HEK293 (cell line): ENCODE results near the gene CCDC74A.
"Not testable (repeated sequence)": the region's sequence is repeated elsewhere in the genome, so short reads cannot be mapped to it uniquely, and the experiment has no call there.

Experiments
- CTCF ChIA-PET: fragments of 350-600 bp; formaldehyde crosslinking; extraction: SDS; loops from one replicate; lab custom pipeline; 2021; ENCODE audit warnings: antibody characterized with exemption; lab: Yijun Ruan, JAX
- POLR2A ChIA-PET: fragments of 300-600 bp; formaldehyde crosslinking; extraction: SDS; loops from one replicate; lab custom pipeline; 2020; ENCODE audit warnings: antibody characterized with exemption, inconsistent platforms; lab: Yijun Ruan, JAX
- H3K27ac ChIP-seq: fragments of 200-500 bp; sonication (Bioruptor generic); 2 replicates; pipeline ENCODE4 v1.5.1; 2014; ENCODE audit warnings: low read depth, low read length, control low read depth, inconsistent platforms; ENCODE audit errors: extremely low read depth
- H3K36me3 ChIP-seq, 2 experiments: fragments of 200-500 bp in 1 of 2; sonication (Bioruptor generic) in 1 of 2; 1 replicate in 1 of 2; 2 replicates in 1 of 2; pipeline ENCODE4 v1.5.1; 2014 to 2017; ENCODE audit warnings: inconsistent platforms in 2 of 2, low read length in 2 of 2; ENCODE audit not compliant: control insufficient read depth in 2 of 2, insufficient read depth in 1 of 2
- H3K4me1 ChIP-seq: fragments of 200-500 bp; sonication (Bioruptor generic); 2 replicates; pipeline ENCODE4 v1.5.1; 2014; ENCODE audit warnings: mild to moderate bottlenecking, low read length, inconsistent platforms; ENCODE audit not compliant: control insufficient read depth, insufficient read depth
- H3K4me3 ChIP-seq: 2 replicates; pipeline ENCODE4 v1.5.1; 2011; ENCODE audit warnings: low read depth, mild to moderate bottlenecking, control low read depth, low read length, moderate library complexity
- H3K9me3 ChIP-seq: fragments of 200-500 bp; sonication (Bioruptor generic); 2 replicates; pipeline ENCODE4 v1.5.1; 2014; ENCODE audit warnings: low read depth, low read length, inconsistent platforms; ENCODE audit not compliant: control insufficient read depth, insufficient read depth
- BCL11A ChIP-seq: fragments of 450-650 bp; formaldehyde crosslinking; IDR thresholded peaks from 2 replicates; pipeline ENCODE4 v1.5.1; 2016; ENCODE audit warnings: low read depth, missing biosample characterization, missing genetic modification characterization
- MZF1 ChIP-seq: fragments of 450-650 bp; formaldehyde crosslinking; IDR thresholded peaks from 2 replicates; pipeline ENCODE4 v1.5.1; 2017; ENCODE audit warnings: missing biosample characterization, missing genetic modification characterization, borderline replicate concordance
- SP2 ChIP-seq: fragments of 450-650 bp; formaldehyde crosslinking; IDR thresholded peaks from 2 replicates; pipeline ENCODE4 v1.5.1; 2016; ENCODE audit warnings: missing biosample characterization, missing genetic modification characterization
- TRIM28 ChIP-seq: IDR thresholded peaks from 2 replicates; pipeline ENCODE4 v1.6.1; 2011; ENCODE audit warnings: low read length, control low read depth, borderline replicate concordance
- ZBTB1 ChIP-seq: fragments of 450-650 bp; formaldehyde crosslinking; IDR thresholded peaks from 2 replicates; pipeline ENCODE4 v1.5.1; 2016; ENCODE audit warnings: missing biosample characterization, missing genetic modification characterization
- ZNF112 ChIP-seq: fragments of 450-650 bp; formaldehyde crosslinking; IDR thresholded peaks from 2 replicates; pipeline ENCODE4 v1.5.0; 2017; ENCODE audit warnings: missing biosample characterization, missing genetic modification characterization
- ZNF132 ChIP-seq: fragments of 450-650 bp; formaldehyde crosslinking; IDR thresholded peaks from 2 replicates; pipeline ENCODE4 v1.5.1; 2017; ENCODE audit warnings: missing biosample characterization, missing genetic modification characterization, borderline replicate concordance
- ZNF184 ChIP-seq: fragments of 450-650 bp; IDR thresholded peaks from 2 replicates; pipeline ENCODE4 v1.5.1; 2018; ENCODE audit warnings: missing biosample characterization, mild to moderate bottlenecking, missing genetic modification characterization
- ZNF248 ChIP-seq: fragments of 450-650 bp; formaldehyde crosslinking; IDR thresholded peaks from 2 replicates; pipeline ENCODE4 v1.5.1; 2017; ENCODE audit warnings: missing biosample characterization, missing genetic modification characterization
- ZNF324 ChIP-seq: fragments of 450-650 bp; formaldehyde crosslinking; IDR thresholded peaks from 2 replicates; pipeline ENCODE4 v1.5.1; 2016; ENCODE audit warnings: missing biosample characterization, missing genetic modification characterization
- ZNF354C ChIP-seq: fragments of 450-650 bp; formaldehyde crosslinking; IDR thresholded peaks from 2 replicates; pipeline ENCODE4 v1.5.1; 2016; ENCODE audit warnings: missing biosample characterization, missing genetic modification characterization, low read depth, borderline replicate concordance
- ZNF391 ChIP-seq: fragments of 450-650 bp; formaldehyde crosslinking; IDR thresholded peaks from 2 replicates; pipeline ENCODE4 v1.5.1; 2016; ENCODE audit warnings: low read depth, missing biosample characterization, missing genetic modification characterization, borderline replicate concordance
- ZNF394 ChIP-seq: fragments of 450-650 bp; formaldehyde crosslinking; IDR thresholded peaks from 2 replicates; pipeline ENCODE4 v1.5.1; 2016; ENCODE audit warnings: missing biosample characterization, missing genetic modification characterization, mild to moderate bottlenecking, moderate library complexity, borderline replicate concordance
- ZNF501 ChIP-seq: fragments of 450-650 bp; formaldehyde crosslinking; IDR thresholded peaks from 2 replicates; pipeline ENCODE4 v1.5.1; 2016; ENCODE audit warnings: missing biosample characterization, missing genetic modification characterization
- ZNF529 ChIP-seq: fragments of 450-650 bp; formaldehyde crosslinking; IDR thresholded peaks from 2 replicates; pipeline ENCODE4 v1.5.1; 2017; ENCODE audit warnings: missing genetic modification characterization, missing biosample characterization; ENCODE audit not compliant: insufficient replicate concordance
- ZNF600 ChIP-seq: fragments of 450-650 bp; formaldehyde crosslinking; IDR thresholded peaks from 2 replicates; pipeline ENCODE4 v1.5.1; 2016; ENCODE audit warnings: missing biosample characterization, missing genetic modification characterization
- ZNF621 ChIP-seq: fragments of 450-650 bp; formaldehyde crosslinking; IDR thresholded peaks from 2 replicates; pipeline ENCODE4 v1.5.1; 2017; ENCODE audit warnings: missing biosample characterization, missing genetic modification characterization
- ZNF791 ChIP-seq: fragments of 450-650 bp; formaldehyde crosslinking; IDR thresholded peaks from 2 replicates; pipeline ENCODE4 v1.5.1; 2016; ENCODE audit warnings: missing biosample characterization, missing genetic modification characterization
- ZNF830 ChIP-seq: fragments of 450-650 bp; IDR thresholded peaks from 2 replicates; pipeline ENCODE4 v1.5.0; 2018; ENCODE audit warnings: missing biosample characterization, missing genetic modification characterization, low read depth, mild to moderate bottlenecking, moderate library complexity
- ZSCAN30 ChIP-seq: fragments of 450-650 bp; IDR thresholded peaks from 2 replicates; pipeline ENCODE4 v1.5.1; 2018; ENCODE audit warnings: missing biosample characterization, mild to moderate bottlenecking, missing genetic modification characterization, moderate library complexity
- TF ChIP-seq, protein P1 (sequence below): fragments of 450-650 bp; formaldehyde crosslinking; IDR thresholded peaks from 2 replicates; pipeline ENCODE4 v1.5.1; 2016; ENCODE audit warnings: missing biosample characterization, missing genetic modification characterization, borderline replicate concordance
- TF ChIP-seq, protein P2 (sequence below): fragments of 450-650 bp; IDR thresholded peaks from 2 replicates; pipeline ENCODE4 v1.5.1; 2018; ENCODE audit warnings: missing biosample characterization, mild to moderate bottlenecking, missing genetic modification characterization

The CCDC74A gene

DNA sequence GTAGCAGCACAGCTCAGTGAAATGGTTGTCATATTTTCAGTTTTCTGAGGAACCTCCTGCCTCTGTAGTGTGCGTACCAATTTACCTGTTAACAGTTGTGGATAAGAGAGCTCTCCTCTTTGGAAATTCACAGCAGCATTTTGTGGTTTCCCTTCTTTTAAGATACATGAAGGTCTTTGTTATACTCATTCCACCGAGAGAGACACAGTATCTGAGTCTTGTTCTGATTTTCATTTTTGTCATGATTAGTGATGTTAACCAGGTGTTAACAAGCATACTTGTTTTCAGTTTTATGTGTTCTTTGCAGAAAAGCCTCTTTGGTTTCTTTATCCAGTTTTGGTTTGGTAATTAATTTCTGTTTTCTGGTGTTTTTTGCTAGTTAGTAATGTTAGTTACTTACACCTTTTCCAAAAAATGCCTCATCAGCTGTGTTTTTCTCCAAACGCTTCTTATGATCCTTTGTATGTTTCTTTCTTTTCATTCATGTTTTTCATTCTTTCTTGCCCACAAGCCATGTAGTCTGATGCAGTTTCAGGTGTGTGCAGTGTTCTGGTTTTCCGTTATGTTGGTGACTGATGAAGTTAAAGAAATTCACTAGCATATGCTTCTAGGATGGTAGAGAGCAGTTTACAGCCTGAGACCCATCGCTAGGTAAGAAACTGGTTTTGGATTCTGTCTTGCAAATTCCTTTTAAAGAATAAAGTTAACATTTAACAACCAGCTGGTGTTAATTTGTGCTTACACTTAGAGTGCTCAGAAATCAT lies 30.1 kb downstream of the CCDC74A start (continued):
- TF ChIP-seq MZF1 (tag by site-specific recombination), result no peak
- no peak for TF ChIP-seq ZNF248 (tag by site-specific recombination)
- no peak for TF ChIP-seq SP2 (tag by site-specific recombination)

DNA sequence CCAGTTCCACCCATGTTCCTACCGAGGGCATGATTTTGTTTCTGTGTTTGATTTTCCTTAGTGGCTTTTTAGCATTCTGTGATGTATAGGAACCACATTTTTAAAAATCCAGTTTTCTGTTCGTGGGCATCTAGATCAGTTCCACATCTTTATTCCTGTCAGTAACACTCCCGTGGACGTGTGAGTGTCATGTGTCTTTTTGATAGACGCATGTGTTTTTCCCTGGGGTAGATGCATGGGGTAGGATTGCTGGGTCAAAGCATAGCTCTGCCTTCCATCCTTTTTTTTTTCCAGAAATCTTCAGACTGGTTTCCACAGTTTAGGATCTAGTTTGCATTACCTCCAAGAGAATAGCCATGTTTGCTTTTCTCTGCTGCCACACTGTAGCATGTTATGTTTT lies 38.7 kb downstream of the CCDC74A start:
- TF ChIP-seq, protein P1, sequence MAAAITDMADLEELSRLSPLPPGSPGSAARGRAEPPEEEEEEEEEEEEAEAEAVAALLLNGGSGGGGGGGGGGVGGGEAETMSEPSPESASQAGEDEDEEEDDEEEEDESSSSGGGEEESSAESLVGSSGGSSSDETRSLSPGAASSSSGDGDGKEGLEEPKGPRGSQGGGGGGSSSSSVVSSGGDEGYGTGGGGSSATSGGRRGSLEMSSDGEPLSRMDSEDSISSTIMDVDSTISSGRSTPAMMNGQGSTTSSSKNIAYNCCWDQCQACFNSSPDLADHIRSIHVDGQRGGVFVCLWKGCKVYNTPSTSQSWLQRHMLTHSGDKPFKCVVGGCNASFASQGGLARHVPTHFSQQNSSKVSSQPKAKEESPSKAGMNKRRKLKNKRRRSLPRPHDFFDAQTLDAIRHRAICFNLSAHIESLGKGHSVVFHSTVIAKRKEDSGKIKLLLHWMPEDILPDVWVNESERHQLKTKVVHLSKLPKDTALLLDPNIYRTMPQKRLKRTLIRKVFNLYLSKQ (tag by site-specific recombination), result no peak
- TF ChIP-seq ZBTB1 (tag by site-specific recombination) (no peak), ZNF324 (no peak), ZNF132 (tag by site-specific recombination) (no peak), ZNF184 (tag by site-specific recombination) (no peak), ZNF501 (tag by site-specific recombination) (no peak), ZNF529 (tag by site-specific recombination) (no peak), ZNF791 (no peak), TRIM28 (no peak), ZNF830 (no peak), ZNF354C (tag by site-specific recombination) (no peak), ZNF394 (no peak)
- TF ChIP-seq, protein P2, sequence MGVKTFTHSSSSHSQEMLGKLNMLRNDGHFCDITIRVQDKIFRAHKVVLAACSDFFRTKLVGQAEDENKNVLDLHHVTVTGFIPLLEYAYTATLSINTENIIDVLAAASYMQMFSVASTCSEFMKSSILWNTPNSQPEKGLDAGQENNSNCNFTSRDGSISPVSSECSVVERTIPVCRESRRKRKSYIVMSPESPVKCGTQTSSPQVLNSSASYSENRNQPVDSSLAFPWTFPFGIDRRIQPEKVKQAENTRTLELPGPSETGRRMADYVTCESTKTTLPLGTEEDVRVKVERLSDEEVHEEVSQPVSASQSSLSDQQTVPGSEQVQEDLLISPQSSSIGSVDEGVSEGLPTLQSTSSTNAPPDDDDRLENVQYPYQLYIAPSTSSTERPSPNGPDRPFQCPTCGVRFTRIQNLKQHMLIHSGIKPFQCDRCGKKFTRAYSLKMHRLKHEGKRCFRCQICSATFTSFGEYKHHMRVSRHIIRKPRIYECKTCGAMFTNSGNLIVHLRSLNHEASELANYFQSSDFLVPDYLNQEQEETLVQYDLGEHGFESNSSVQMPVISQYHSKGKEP, result no peak
- CTCF ChIA-PET, result no interaction called here
- no peaks in the 10 kb centered on the region for H3K36me3 ChIP-seq
- no peaks in the 10 kb centered on the region for H3K9me3 ChIP-seq
- no peak overlapping the region for H3K27ac ChIP-seq
- H3K4me1 ChIP-seq, result no peaks in the 10 kb centered on the region
- H3K4me3 ChIP-seq, result no peak overlapping the region
- POLR2A ChIA-PET, result no interaction called here

DNA sequence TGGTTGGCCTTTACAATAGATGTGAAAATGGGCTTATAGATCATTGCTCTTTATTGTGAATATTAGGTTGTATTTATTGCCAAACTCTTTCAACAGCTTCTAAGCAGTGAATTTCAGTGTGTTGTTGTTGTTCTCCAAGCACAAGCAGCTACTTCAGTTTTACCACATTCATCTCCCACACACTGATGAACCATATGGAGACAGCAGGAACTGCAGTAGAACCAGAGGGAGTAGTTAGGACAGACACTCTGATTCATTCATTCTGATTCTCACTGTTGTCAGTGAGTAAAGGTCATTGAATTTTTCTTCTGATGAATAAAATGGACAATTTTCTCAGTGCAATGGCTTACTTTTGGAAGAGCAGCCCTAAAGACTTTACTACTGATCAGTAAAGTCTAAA lies 40.2 kb downstream of the CCDC74A start:
- ChIA-PET POLR2A (no interaction called here), CTCF (no interaction called here)
- Histone ChIP-seq H3K36me3 (no peaks in the 10 kb centered on the region), H3K9me3 (no peaks in the 10 kb centered on the region), H3K4me1 (no peaks in the 10 kb centered on the region), H3K27ac (no peak overlapping the region), H3K4me3 (no peak overlapping the region)
- no peak for TF ChIP-seq ZNF621 (tag by site-specific recombination)
- TF ChIP-seq ZNF600, result no peak
- TF ChIP-seq ZNF529 (tag by site-specific recombination), result no peak
- TF ChIP-seq ZSCAN30 (tag by site-specific recombination), result no peak
- TF ChIP-seq BCL11A (tag by site-specific recombination), result no peak
- no peak for TF ChIP-seq ZNF112
- no peak for TF ChIP-seq ZNF391

DNA sequence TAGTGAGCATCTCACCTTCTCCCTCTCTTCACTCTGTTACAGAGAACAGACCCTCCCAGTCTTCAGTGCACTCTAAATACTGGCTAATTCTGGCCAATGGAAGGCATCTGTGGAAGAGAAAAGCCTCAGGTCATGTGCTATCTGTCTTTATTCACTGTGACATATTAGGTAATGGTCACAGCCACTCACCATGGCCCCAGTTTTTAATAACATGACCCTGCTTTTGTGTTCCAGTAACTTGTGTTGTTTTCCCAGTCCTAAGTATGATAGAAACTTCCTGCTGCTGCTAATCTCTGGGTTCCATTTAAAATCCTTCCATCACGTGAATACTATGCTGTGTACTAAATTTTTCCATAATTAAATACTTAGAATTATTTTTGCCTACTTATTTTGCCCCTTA lies 40.7 kb downstream of the CCDC74A start:
- H3K4me3 ChIP-seq, H3K4me1 ChIP-seq, H3K36me3 ChIP-seq, CTCF ChIA-PET, H3K27ac ChIP-seq, H3K9me3 ChIP-seq, POLR2A ChIA-PET: not testable (repeated sequence)
